Colonic mucosa (tissue), 4 donors: ENCODE results near the gene B3GNT9. TPM values are rescaled to one million over a fixed set of nuclear protein-coding genes. Genes with fewer than 3 reads are reported as not detected.

Experiments
- DNase-seq: peaks from one replicate; pipeline ENCODE4 v3.0.0-alpha.2; 2020
- H3K27ac ChIP-seq: fragments of 200-600 bp; one replicate; pipeline ENCODE4 v1.8.0; 2021
- H3K27me3 ChIP-seq: fragments of 200-600 bp; one replicate; pipeline ENCODE4 v1.8.0; 2021
- H3K36me3 ChIP-seq: fragments of 200-600 bp; one replicate; pipeline ENCODE4 v1.8.0; 2021
- H3K4me1 ChIP-seq: fragments of 200-600 bp; one replicate; pipeline ENCODE4 v1.8.0; 2021; ENCODE audit warnings: mild to moderate bottlenecking
- H3K4me3 ChIP-seq: fragments of 200-600 bp; one replicate; pipeline ENCODE4 v1.8.0; 2021
- H3K9ac ChIP-seq, 2 donors: one replicate each; pipeline ENCODE4 v1.7.0; 2013; ENCODE audit warnings: control low read depth in 2 of 2, low read depth in 2 of 2, low read length in 2 of 2
- H3K9me3 ChIP-seq: fragments of 200-600 bp; one replicate; pipeline ENCODE4 v1.8.0; 2021
- intact Hi-C: fragments of 100-400 bp; cut with DNase I; formaldehyde crosslinking; loops from one replicate; pipeline ENCODE4 v1.14.1; 2022
- total RNA-seq, 2 donors: library from RNA; stranded (reverse); fragmentation: NEBNext Ultra II Directional in 1 of 2; extraction: Animal tissue kit (Norgen Biotek cat#: 25700) in 1 of 2; gene quantifications; one replicate each; pipeline ENCODE4 v1.2.1, GENCODE V29; 2021
- TF ChIP-seq, protein P1 (sequence below): fragments of 200-600 bp; IDR thresholded peaks from one replicate; pipeline ENCODE4 v1.8.0; 2022; ENCODE audit warnings: antibody characterized with exemption, mild to moderate bottlenecking
- donor health status: healthy.
- donor health status: DM: no; HTN: no; CAD: no.
- donor health status: DM: no; HTN: no; CAD: no.

The B3GNT9 gene, protein sequence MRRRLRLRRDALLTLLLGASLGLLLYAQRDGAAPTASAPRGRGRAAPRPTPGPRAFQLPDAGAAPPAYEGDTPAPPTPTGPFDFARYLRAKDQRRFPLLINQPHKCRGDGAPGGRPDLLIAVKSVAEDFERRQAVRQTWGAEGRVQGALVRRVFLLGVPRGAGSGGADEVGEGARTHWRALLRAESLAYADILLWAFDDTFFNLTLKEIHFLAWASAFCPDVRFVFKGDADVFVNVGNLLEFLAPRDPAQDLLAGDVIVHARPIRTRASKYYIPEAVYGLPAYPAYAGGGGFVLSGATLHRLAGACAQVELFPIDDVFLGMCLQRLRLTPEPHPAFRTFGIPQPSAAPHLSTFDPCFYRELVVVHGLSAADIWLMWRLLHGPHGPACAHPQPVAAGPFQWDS
- total RNA-seq: 1 to 10 TPM; 4.4 to 4.9 TPM

GRCh38 chr16:67150833-67151396 is at the start of gene B3GNT9:
Gene B3GNT9 (minus strand): TSS chr16:67150998. CDS start chr16:67150485, 513 bp downstream.
- peak; percentile 74 for DNase-seq
- H3K4me3 ChIP-seq: peak within 1 kb of the TSS; percentile 68
- H3K27ac ChIP-seq: peak within 1 kb of the TSS; percentile 60
- no peaks in the 10 kb centered on the region for H3K36me3 ChIP-seq
- intact Hi-C loops: no loop called here
- peaks cover 12% of the 10 kb centered on the region for H3K4me1 ChIP-seq
- TF ChIP-seq, protein P1, sequence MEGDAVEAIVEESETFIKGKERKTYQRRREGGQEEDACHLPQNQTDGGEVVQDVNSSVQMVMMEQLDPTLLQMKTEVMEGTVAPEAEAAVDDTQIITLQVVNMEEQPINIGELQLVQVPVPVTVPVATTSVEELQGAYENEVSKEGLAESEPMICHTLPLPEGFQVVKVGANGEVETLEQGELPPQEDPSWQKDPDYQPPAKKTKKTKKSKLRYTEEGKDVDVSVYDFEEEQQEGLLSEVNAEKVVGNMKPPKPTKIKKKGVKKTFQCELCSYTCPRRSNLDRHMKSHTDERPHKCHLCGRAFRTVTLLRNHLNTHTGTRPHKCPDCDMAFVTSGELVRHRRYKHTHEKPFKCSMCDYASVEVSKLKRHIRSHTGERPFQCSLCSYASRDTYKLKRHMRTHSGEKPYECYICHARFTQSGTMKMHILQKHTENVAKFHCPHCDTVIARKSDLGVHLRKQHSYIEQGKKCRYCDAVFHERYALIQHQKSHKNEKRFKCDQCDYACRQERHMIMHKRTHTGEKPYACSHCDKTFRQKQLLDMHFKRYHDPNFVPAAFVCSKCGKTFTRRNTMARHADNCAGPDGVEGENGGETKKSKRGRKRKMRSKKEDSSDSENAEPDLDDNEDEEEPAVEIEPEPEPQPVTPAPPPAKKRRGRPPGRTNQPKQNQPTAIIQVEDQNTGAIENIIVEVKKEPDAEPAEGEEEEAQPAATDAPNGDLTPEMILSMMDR: no peak
- peak within 1 kb of the TSS; percentile 70 to 71 for H3K9ac ChIP-seq
- no peaks in the 10 kb centered on the region for H3K9me3 ChIP-seq
- no peaks in the 10 kb centered on the region for H3K27me3 ChIP-seq

DNA sequence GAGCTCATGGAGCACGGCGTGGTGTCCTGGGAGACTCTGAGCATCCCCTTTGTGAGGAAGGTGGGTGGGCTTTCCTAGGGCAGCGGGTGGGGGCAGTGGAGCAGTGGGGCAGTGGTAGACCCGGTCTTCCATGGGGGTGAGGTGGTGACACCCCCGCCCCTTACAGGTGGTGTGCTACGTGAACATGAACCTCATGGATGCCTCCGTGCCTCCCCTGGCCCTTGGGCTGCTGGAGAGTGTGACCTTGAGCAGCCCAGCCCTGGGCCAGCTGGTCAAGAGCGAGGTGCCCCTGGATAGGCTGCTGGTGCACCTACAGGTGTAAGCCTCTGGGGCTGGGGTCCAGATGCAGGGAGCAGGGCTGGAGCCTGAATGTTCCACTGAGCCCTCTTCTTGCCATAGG is 49.7 kb upstream of the B3GNT9 start:
- H3K27me3 ChIP-seq: no peaks in the 10 kb centered on the region
- peaks cover 18% of the 10 kb centered on the region for H3K36me3 ChIP-seq
- H3K4me1 ChIP-seq: no peaks in the 10 kb centered on the region
- H3K9ac ChIP-seq: peak overlapping the region; percentile 3 to 46
- no peak overlapping the region for H3K27ac ChIP-seq
- H3K9me3 ChIP-seq: no peaks in the 10 kb centered on the region
- TF ChIP-seq, protein P1: no peak
- DNase-seq: no peak
- intact Hi-C loops: no loop called here
- H3K4me3 ChIP-seq: peak overlapping the region; percentile 54

DNA sequence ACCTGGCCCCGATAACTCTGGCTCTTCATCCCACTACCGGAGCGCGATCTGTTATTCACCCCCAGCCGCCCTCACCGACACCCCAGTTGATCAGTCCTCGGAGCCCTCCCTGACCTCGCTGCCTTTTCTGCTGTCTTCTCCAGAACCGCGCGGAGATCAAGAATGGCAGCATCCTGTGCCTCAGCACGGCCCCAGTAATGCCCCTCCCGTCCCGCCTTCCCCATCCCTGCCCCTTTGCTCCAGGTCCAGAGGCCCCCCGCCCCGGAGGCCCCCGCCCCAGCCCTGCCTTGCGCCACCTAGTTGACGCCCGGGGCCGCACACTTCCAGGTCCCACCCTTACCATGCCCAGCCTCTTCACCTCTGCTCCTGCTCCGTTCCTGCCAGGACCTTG is 49.0 kb upstream of the B3GNT9 start:
- H3K4me3 ChIP-seq: peak overlapping the region; percentile 54
- no peaks in the 10 kb centered on the region for H3K4me1 ChIP-seq

DNA sequence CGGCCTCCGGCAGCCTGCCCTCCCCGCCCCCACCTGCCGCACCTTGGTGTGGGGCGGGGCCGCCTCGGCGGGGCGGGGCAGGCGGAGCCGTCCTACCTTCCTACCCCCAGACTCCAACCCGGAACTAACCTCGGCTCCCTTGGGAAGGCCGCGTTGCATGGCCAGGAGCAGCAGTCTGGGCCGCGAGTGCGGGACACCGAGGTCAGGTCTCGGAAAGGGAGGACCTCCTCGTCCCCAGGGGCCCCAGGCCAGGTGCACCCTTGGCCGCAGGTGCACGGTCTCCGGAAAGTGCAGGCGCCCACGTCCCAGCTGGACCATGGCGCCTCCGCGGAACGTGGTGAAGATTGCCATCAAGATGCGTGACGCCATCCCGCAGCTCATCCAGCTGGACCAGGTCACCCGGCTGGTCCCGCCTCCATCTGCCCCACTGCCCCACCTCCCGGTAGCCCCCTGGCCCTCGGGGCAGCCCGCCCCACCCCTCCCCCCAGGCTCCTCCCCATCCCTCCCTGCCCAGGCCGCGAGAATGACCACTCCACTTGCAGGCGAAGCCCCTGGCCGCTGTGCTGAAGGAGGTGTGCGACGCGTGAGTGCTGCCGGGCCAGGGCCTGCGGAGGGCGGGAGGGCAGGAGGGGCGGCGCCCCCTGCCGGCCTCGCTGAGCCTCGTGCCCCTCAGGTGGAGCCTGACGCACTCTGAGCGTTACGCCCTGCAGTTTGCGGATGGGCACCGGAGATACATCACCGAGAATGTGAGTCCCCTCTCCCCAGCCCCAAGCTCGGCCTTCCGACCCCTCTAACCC is 48.4 kb upstream of the B3GNT9 start, which contains the start of gene ELMO3:
Gene ELMO3, plus strand, starts transcription at position 121 of the 797 bp plus-strand sequence. Its CDS starts 196 bp downstream, at position 317.
- Histone ChIP-seq H3K4me1 (no peaks in the 10 kb centered on the region), H3K36me3 (peaks cover 22% of the 10 kb centered on the region), H3K4me3 (peak within 1 kb of the TSS; percentile 54), H3K9ac (peak within 1 kb of the TSS; percentile 76 to 84), H3K9me3 (no peaks in the 10 kb centered on the region), H3K27me3 (no peaks in the 10 kb centered on the region), H3K27ac (peak within 1 kb of the TSS; percentile 96)
- TF ChIP-seq, protein P1: peak; percentile 42
- intact Hi-C loops: loop anchor here (5.0 kb wide), 1 partner anchor 83 kb away; no protein-coding TSS in a partner anchor
- DNase-seq: peak; percentile 89

More for the DNA sequence above, 49.0 kb upstream of the B3GNT9 start:
- no peaks in the 10 kb centered on the region for H3K27me3 ChIP-seq
- TF ChIP-seq, protein P1: no peak
- H3K36me3 ChIP-seq: peaks cover 22% of the 10 kb centered on the region
- peak; percentile 70 for DNase-seq
- intact Hi-C loops: loop anchor here (5.0 kb wide), 1 partner anchor 82 kb away; no protein-coding TSS in a partner anchor
- no peaks in the 10 kb centered on the region for H3K9me3 ChIP-seq
- peak overlapping the region; percentile 39 to 76 for H3K9ac ChIP-seq
- peak overlapping the region; percentile 96 for H3K27ac ChIP-seq

GRCh38 chr16:67198238-67198734 is 47.5 kb upstream of the B3GNT9 start:
- Histone ChIP-seq H3K9ac (peak overlapping the region; percentile 48 to 71), H3K36me3 (peaks cover 22% of the 10 kb centered on the region), H3K9me3 (no peaks in the 10 kb centered on the region), H3K4me3 (no peak overlapping the region), H3K27me3 (no peaks in the 10 kb centered on the region), H3K4me1 (peaks cover 6% of the 10 kb centered on the region), H3K27ac (peak overlapping the region; percentile 96)
- DNase-seq: peak; percentile 80
- TF ChIP-seq, protein P1: peak; percentile 69
- intact Hi-C loops: loop anchor here (5.0 kb wide), 1 partner anchor 84 kb away; no protein-coding TSS in a partner anchor
